ENCODE results near the gene AIG1. TPM values are rescaled to one million over a fixed set of nuclear protein-coding genes. Genes with fewer than 3 reads are reported as not detected.

AIG1 gene
- total and polyA plus RNA-seq, 2 of the 4 experiments (the other 2 are of a cell fraction), result 21.3 to 27.1 TPM

GRCh38 chr6:143064951-143065683 is 4.4 kb downstream of the AIG1 start:
- POLR2A ChIA-PET (ENCODE audit: unreplicated experiment), result no interaction called here
- no peaks in the 10 kb centered on the region for H3K9me3 ChIP-seq (ENCODE audit: control insufficient read depth, insufficient read depth, low read length)
- DNase-seq, result no peak
- H3K23ac ChIP-seq (ENCODE audit: low read depth, low read length), result no peak overlapping the region
- TF ChIP-seq ELK1 (IDR thresholded peaks at IDR 0.05; ENCODE audit: borderline replicate concordance, low read depth, low read length), result no peak
- TF ChIP-seq MAFK (IDR thresholded peaks at IDR 0.05; ENCODE audit: low read depth, low read length), result no peak
- H2AK5ac ChIP-seq (ENCODE audit: low read depth, low read length), result no peak overlapping the region
- H4K91ac ChIP-seq (ENCODE audit: insufficient read depth, low read depth, low read length), result no peak overlapping the region
- no peak overlapping the region for H3K27ac ChIP-seq (ENCODE audit: insufficient read depth, low read length)
- no peak overlapping the region for H2AK9ac ChIP-seq (replicated peaks; ENCODE audit: low read depth, low read length, poor library complexity)
- no peak overlapping the region for H3K18ac ChIP-seq (ENCODE audit: low read depth, low read length)
- H2BK15ac ChIP-seq (ENCODE audit: low read depth, low read length), result no peak overlapping the region
- no peak overlapping the region for H4K8ac ChIP-seq (ENCODE audit: low read depth in 2 of 2, low read length in 2 of 2)
- no peak overlapping the region for H3K14ac ChIP-seq (replicated peaks; ENCODE audit: low read depth, low read length)
- no peak overlapping the region for H3K9ac ChIP-seq (ENCODE audit: low read depth, low read length)
- no peak overlapping the region for H2BK120ac ChIP-seq (ENCODE audit: low read depth, low read length)
- H2BK5ac ChIP-seq (ENCODE audit: low read depth, low read length, poor library complexity, severe bottlenecking), result no peak overlapping the region
- ATAC-seq (ENCODE audit: low read depth), result no peak
- peaks cover 3 to 15% of the 10 kb centered on the region in 2 experiments; a peak in 2 of 4 replicates for H3K79me1 ChIP-seq (ENCODE audit: low read depth in 1 of 2, low read length in 2 of 2)
- no peak overlapping the region for H3K4me3 ChIP-seq (ENCODE audit: insufficient read depth, low read depth, low read length)
- no peak overlapping the region for H3K4me2 ChIP-seq (ENCODE audit: low read depth, low read length)
- H3K56ac ChIP-seq (ENCODE audit: extremely low read depth, insufficient read depth, low read length), result no peak overlapping the region
- WGBS, 2 experiments (ENCODE audit: extremely low coverage in 2 of 2, insufficient read length in 1 of 2), result no CpG with 5 or more reads among the region's 4 CpGs
- BruUV-seq (replicated peaks), result no TSS peak
- no peaks in the 10 kb centered on the region for H3K36me3 ChIP-seq (ENCODE audit: control insufficient read depth, insufficient read depth, low read length)
- intact Hi-C loops (cut with micrococcal nuclease) (loop anchor here (5.0 kb wide), 1 partner anchor 362 kb away; no protein-coding TSS in a partner anchor), dilution Hi-C loops (cut with HindIII; ENCODE audit: low sequenced_read_pairs, unreplicated experiment) (no loop called here), in situ Hi-C loops (cut with MboI; ENCODE audit: low sequenced_read_pairs) (no loop called here)
- no peak overlapping the region for H4K5ac ChIP-seq (ENCODE audit: low read depth, low read length)
- peaks cover 4% of the 10 kb centered on the region for H3K4me1 ChIP-seq (ENCODE audit: control insufficient read depth, insufficient read depth, low read length)
- no peak overlapping the region for H2BK20ac ChIP-seq (ENCODE audit: low read depth, low read length)
- H4K20me1 ChIP-seq (ENCODE audit: insufficient read depth, low read length), result no peaks in the 10 kb centered on the region
- CTCF ChIA-PET, result interaction anchor here (0.9 kb wide), 1 partner anchor 70 kb away, joined by 3 read pairs; no protein-coding TSS in a partner anchor
- H3K27me3 ChIP-seq (ENCODE audit: control insufficient read depth, insufficient read depth, low read length), result no peaks in the 10 kb centered on the region
- no peak overlapping the region for H2AFZ ChIP-seq (replicated peaks; ENCODE audit: low read length, poor library complexity)
- no peak overlapping the region for H3K4ac ChIP-seq (ENCODE audit: low read depth, low read length)
- H3K9me1 ChIP-seq (ENCODE audit: insufficient read depth, low read length), result 0 out of 2 replicates have a peak, but pooled peaks cover 4% of the 10 kb centered on the region
